Common myeloid progenitor, CD34-positive (primary cell): ENCODE results near the gene FUCA1.
"Not testable (repeated sequence)": the region's sequence is repeated elsewhere in the genome, so short reads cannot be mapped to it uniquely, and the experiment has no call there.

Experiments
- CTCF ChIA-PET: fragments of 350-600 bp; sonication (Branson Sonifier 250); formaldehyde crosslinking; loops from one replicate; lab custom pipeline; 2021; ENCODE audit warnings: antibody characterized with exemption; lab: Charles Lee
- POLR2A ChIA-PET: fragments of 350-600 bp; sonication (Branson Sonifier 250); formaldehyde crosslinking; loops from one replicate; lab custom pipeline; 2021; ENCODE audit warnings: antibody characterized with exemption; lab: Charles Lee
- DNase-seq, 3 donors: peaks; one replicate each; pipeline versions ENCODE4 v3.0.0 to v3.0.0-alpha.2; 2013
- H3K27ac ChIP-seq, 2 experiments: 1 replicate in 1 of 2; 2 replicates in 1 of 2; pipeline ENCODE4 v1.7.0; 2013; ENCODE audit warnings: inconsistent platforms in 2 of 2, low read length in 2 of 2, mild to moderate bottlenecking in 2 of 2, low read depth in 1 of 2, moderate library complexity in 1 of 2; ENCODE audit not compliant: severe bottlenecking in 2 of 2, insufficient read depth in 1 of 2, poor library complexity in 1 of 2
- H3K27me3 ChIP-seq, 5 experiments: replicated peaks in 2 of 5; 1 replicate in 3 of 5; 2 replicates in 2 of 5; pipeline versions ENCODE4 v1.6.1 to v1.7.0; 2013; ENCODE audit warnings: low read length in 4 of 5, mild to moderate bottlenecking in 2 of 5, moderate library complexity in 2 of 5, inconsistent platforms in 1 of 5; ENCODE audit not compliant: insufficient read depth in 5 of 5, control insufficient read depth in 4 of 5
- H3K36me3 ChIP-seq, 4 experiments: 1 replicate in 2 of 4; 2 replicates in 2 of 4; pipeline versions ENCODE4 v1.6.1 to v1.7.0; 2013; ENCODE audit warnings: low read length in 3 of 4, control low read depth in 1 of 4, mild to moderate bottlenecking in 1 of 4; ENCODE audit not compliant: control insufficient read depth in 4 of 4, insufficient read depth in 4 of 4
- H3K4me1 ChIP-seq, 4 experiments: 1 replicate in 3 of 4; 2 replicates in 1 of 4; pipeline versions ENCODE4 v1.6.1 to v1.7.1; 2013; ENCODE audit warnings: low read length in 3 of 4, mild to moderate bottlenecking in 3 of 4, control low read depth in 1 of 4, inconsistent platforms in 1 of 4, moderate library complexity in 1 of 4; ENCODE audit not compliant: control insufficient read depth in 4 of 4, insufficient read depth in 4 of 4; ENCODE audit errors: control extremely low read depth in 1 of 4
- H3K4me3 ChIP-seq, 7 experiments: 1 replicate in 4 of 7; 2 replicates in 3 of 7; pipeline versions ENCODE4 v1.5.1 to v1.7.0; 2013; ENCODE audit warnings: mild to moderate bottlenecking in 7 of 7, low read length in 6 of 7, moderate library complexity in 6 of 7, inconsistent platforms in 2 of 7, low read depth in 2 of 7, control low read depth in 1 of 7; ENCODE audit not compliant: insufficient read depth in 4 of 7, control insufficient read depth in 1 of 7; ENCODE audit errors: extremely low read depth in 1 of 7
- H3K9me3 ChIP-seq, 5 experiments: 1 replicate in 4 of 5; 2 replicates in 1 of 5; pipeline versions ENCODE4 v1.6.1 to v1.7.1; 2013; ENCODE audit warnings: low read length in 4 of 5, mild to moderate bottlenecking in 2 of 5, inconsistent platforms in 1 of 5, low read depth in 1 of 5, moderate library complexity in 1 of 5; ENCODE audit not compliant: control insufficient read depth in 4 of 5, insufficient read depth in 2 of 5; ENCODE audit errors: control extremely low read depth in 1 of 5
- WGBS: methylation state at CpG from one replicate; pipeline ENCODE4 v1.1.5; 2013; ENCODE audit not compliant: insufficient coverage; 5-methylcytosine and 5-hydroxymethylcytosine counted together

The FUCA1 gene

DNA sequence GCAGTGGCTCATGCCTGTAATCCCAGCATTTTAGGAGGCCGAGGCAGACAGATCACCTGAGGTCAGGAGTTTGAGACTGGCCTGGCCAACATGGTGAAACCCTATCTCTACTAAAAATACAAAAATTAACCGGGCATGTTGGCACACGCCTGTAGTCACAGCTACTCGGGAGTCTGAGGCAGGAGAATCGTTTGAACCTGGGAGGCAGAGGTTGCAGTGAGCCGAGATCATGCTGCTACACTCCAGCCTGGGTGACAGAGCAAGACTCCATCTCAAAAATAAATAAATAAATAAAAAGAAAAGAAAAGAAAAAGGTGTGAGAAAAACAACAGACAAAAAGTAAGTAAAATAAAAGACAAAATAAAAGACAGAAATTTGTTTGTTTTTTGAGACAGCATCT, 33.9 kb downstream of the FUCA1 start:
- H3K27me3 ChIP-seq, DNase-seq, H3K36me3 ChIP-seq, H3K27ac ChIP-seq, H3K4me3 ChIP-seq, POLR2A ChIA-PET, H3K9me3 ChIP-seq: not testable (repeated sequence)
- 90% methylated on average over 2 of the region's 6 CpGs for WGBS
- peaks cover 0 to 12% (median 7%) of the 10 kb centered on the region in 4 experiments for H3K4me1 ChIP-seq
- CTCF ChIA-PET: interaction anchor here (0.6 kb wide), 1 partner anchor 9 kb away, joined by 3 read pairs; no protein-coding TSS in a partner anchor

- DNase-seq: no peak
- Histone ChIP-seq H3K27me3 (no peaks in the 10 kb centered on the region), H3K9me3 (no peaks in the 10 kb centered on the region), H3K36me3 (no peaks in the 10 kb centered on the region), H3K27ac (no peak overlapping the region), H3K4me3 (no peak overlapping the region), H3K4me1 (peaks cover 4 to 18% (median 15%) of the 10 kb centered on the region in 4 experiments)
- CTCF ChIA-PET: interaction anchor here (9.4 kb wide), 1 partner anchor 17 kb away, joined by 87 read pairs; no protein-coding TSS in a partner anchor
- no CpG with 5 or more reads among the region's 1 CpG for WGBS
- POLR2A ChIA-PET: no interaction called here
These were observed 40.4 kb downstream of the FUCA1 start for GRCh38 chr1:23827717-23828116.

- WGBS: 100% methylated on average over 7 of the region's 13 CpGs
- H3K27me3 ChIP-seq, POLR2A ChIA-PET, H3K9me3 ChIP-seq, H3K4me3 ChIP-seq, H3K27ac ChIP-seq, DNase-seq, H3K36me3 ChIP-seq: not testable (repeated sequence)
- H3K4me1 ChIP-seq: peaks cover 4 to 18% (median 15%) of the 10 kb centered on the region in 4 experiments
- CTCF ChIA-PET: interaction anchor here (0.9 to 9.4 kb wide), 2 partner anchors 16 to 90 kb away, joined by 3 to 87 read pairs; no protein-coding TSS in a partner anchor
These were observed 41.5 kb downstream of the FUCA1 start for GRCh38 chr1:23826590-23826989.

DNA sequence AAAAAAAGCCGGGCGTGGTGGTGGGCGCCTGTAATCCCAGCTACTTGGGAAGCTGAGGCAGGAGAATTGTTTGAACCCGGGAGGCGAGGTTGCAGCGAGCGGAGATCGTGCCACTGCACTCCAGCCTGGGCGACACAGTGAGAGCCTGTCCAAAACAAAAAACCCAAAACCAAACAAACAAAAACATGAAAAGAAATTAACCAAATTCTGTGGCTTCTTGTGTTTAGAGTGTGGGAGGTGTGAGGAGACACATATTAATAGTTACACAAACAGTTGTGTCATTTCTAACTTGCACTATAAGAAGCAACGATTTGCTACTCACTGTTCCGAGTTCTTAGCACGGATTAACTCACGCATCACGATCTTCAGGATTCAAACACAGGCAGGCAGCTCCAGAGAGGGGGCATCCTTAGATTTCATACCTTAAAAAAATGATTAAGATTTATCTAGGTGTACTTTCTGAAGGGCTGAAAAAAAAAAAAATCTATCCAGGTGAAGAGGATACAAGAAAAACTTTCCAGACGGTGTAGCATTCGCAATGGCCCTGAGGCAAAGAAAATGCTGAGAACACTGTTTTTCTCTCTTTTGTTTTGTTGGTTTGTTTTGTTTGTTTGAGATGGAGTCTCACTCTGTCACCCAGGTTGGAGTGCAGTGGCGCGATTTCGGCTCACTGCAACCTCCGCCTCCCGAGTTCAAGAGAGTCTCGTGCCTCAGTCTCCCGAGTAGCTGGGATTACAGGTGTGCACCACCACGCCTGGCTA, 42.1 kb downstream of the FUCA1 start:
- peak in 2 of 3 donors; percentile 12 to 37 for DNase-seq
- Histone ChIP-seq H3K9me3 (no peaks in the 10 kb centered on the region), H3K36me3 (no peaks in the 10 kb centered on the region), H3K4me3 (peak overlapping the region in 6 of 7 experiments; percentile 23 to 99 (median 90)), H3K27me3 (no peaks in the 10 kb centered on the region), H3K27ac (peak overlapping the region in 1 of 2 experiments; percentile 97), H3K4me1 (peaks cover 4 to 18% (median 15%) of the 10 kb centered on the region in 4 experiments)
- 100% methylated on average over 8 of the region's 24 CpGs for WGBS
- ChIA-PET POLR2A (interaction anchor here (0.6 to 2.2 kb wide), 4 partner anchors 9 to 81 kb away, joined by 3 to 11 read pairs (median 4); no protein-coding TSS in a partner anchor), CTCF (interaction anchor here (0.9 to 9.4 kb wide), 6 partner anchors 12 to 91 kb away, joined by 3 to 87 read pairs (median 6); partner anchors contain the start of gene LYPLA2)

GRCh38 chr1:23825076-23825761, 42.9 kb downstream of the FUCA1 start, which contains the start of gene HMGCL:
Gene HMGCL (minus strand): TSS chr1:23825429. CDS start chr1:23825415, 14 bp downstream.
- peak; percentile 91 to 95 (median 94) for DNase-seq
- ChIA-PET POLR2A (interaction anchor here (0.6 to 2.2 kb wide), 4 partner anchors 9 to 82 kb away, joined by 3 to 11 read pairs (median 4); no protein-coding TSS in a partner anchor), CTCF (interaction anchor here (1.0 to 9.4 kb wide), 9 partner anchors 9 to 91 kb away, joined by 3 to 87 read pairs (median 6); partner anchors contain the start of gene LYPLA2)
- H3K36me3 ChIP-seq: no peaks in the 10 kb centered on the region
- H3K9me3 ChIP-seq: no peaks in the 10 kb centered on the region
- H3K4me3 ChIP-seq: peak within 1 kb of the TSS; percentile 57 to 99 (median 97)
- H3K4me1 ChIP-seq: peaks cover 4 to 18% (median 15%) of the 10 kb centered on the region in 4 experiments
- 0% methylated on average over 21 of the region's 42 CpGs for WGBS
- H3K27ac ChIP-seq: peak within 1 kb of the TSS; percentile 88 to 97
- H3K27me3 ChIP-seq: no peaks in the 10 kb centered on the region

- no peak for DNase-seq
- CTCF ChIA-PET: interaction anchor here (1.0 to 9.4 kb wide), 9 partner anchors 8 to 92 kb away, joined by 3 to 87 read pairs (median 6); partner anchors contain the start of gene LYPLA2
- Histone ChIP-seq H3K36me3 (peaks cover 0 to 2% (median 0%) of the 10 kb centered on the region in 4 experiments), H3K9me3 (no peaks in the 10 kb centered on the region), H3K4me1 (peaks cover 4 to 18% (median 15%) of the 10 kb centered on the region in 4 experiments), H3K27ac (peak overlapping the region; percentile 88 to 97), H3K4me3 (peak overlapping the region; percentile 57 to 99 (median 97)), H3K27me3 (no peaks in the 10 kb centered on the region)
- 3% methylated on average over 8 of the region's 8 CpGs for WGBS
- POLR2A ChIA-PET: interaction anchor here (1.1 to 2.2 kb wide), 2 partner anchors 8 to 14 kb away, joined by 4 to 11 read pairs; no protein-coding TSS in a partner anchor
These were observed 43.4 kb downstream of the FUCA1 start for GRCh38 chr1:23824711-23825075.
